ENCODE data around the gene NLRP7. TPM values are rescaled to one million over a fixed set of nuclear protein-coding genes. Genes with fewer than 3 reads are reported as not detected.
A peak's percentile ranks its signal among the peaks of the same experiment; 100 is the strongest.

NLRP7 gene
- total RNA-seq, 6 experiments from 2014 or later, result not detected

- Histone ChIP-seq H3K27me3 (no peaks in the 10 kb centered on the region), H3K27ac (no peak overlapping the region), H3K36me3 (no peaks in the 10 kb centered on the region), H3K9me3 (no peaks in the 10 kb centered on the region), H3K4me3 (no peak overlapping the region), H3K4me1 (no peaks in the 10 kb centered on the region)
- no peak for DNase-seq
- ATAC-seq, result no peak
- 57% methylated on average over 8 of the region's 9 CpGs for WGBS (ENCODE audit: insufficient coverage, low coverage, low lambda C conversion rate, missing lambda C conversion rate)
- no peak for TF ChIP-seq CTCF (IDR thresholded peaks at IDR 0.05)
- TF ChIP-seq POLR2A (IDR thresholded peaks at IDR 0.05), result no peak
- intact Hi-C loops (cut with DNase I), result no loop called here
Measured at GRCh38 chr19:54937926-54938325, 9.4 kb downstream of the NLRP7 start.

- DNase-seq, result no peak
- intact Hi-C loops (cut with DNase I), result no loop called here
- Histone ChIP-seq H3K4me1 (no peaks in the 10 kb centered on the region), H3K9me3 (no peaks in the 10 kb centered on the region), H3K27ac (no peak overlapping the region), H3K27me3 (no peaks in the 10 kb centered on the region), H3K4me3 (no peak overlapping the region), H3K36me3 (no peaks in the 10 kb centered on the region)
- ATAC-seq, result no peak
- WGBS (ENCODE audit: insufficient coverage, low coverage, low lambda C conversion rate, missing lambda C conversion rate), result 80% methylated on average over 2 of the region's 2 CpGs
- TF ChIP-seq POLR2A (IDR thresholded peaks at IDR 0.05) (no peak), CTCF (IDR thresholded peaks at IDR 0.05) (no peak)
Measured at GRCh38 chr19:54928299-54928698, 19.0 kb downstream of the NLRP7 start.

- ATAC-seq (no peak), DNase-seq (no peak)
- Histone ChIP-seq H3K36me3 (no peaks in the 10 kb centered on the region), H3K4me3 (no peak overlapping the region), H3K27ac (no peak overlapping the region), H3K27me3 (no peaks in the 10 kb centered on the region), H3K9me3 (no peaks in the 10 kb centered on the region), H3K4me1 (no peaks in the 10 kb centered on the region)
- WGBS (ENCODE audit: insufficient coverage, low coverage, low lambda C conversion rate, missing lambda C conversion rate), result 45% methylated on average over 8 of the region's 9 CpGs
- TF ChIP-seq POLR2A (IDR thresholded peaks at IDR 0.05) (no peak), CTCF (IDR thresholded peaks at IDR 0.05) (no peak)
- intact Hi-C loops (cut with DNase I), result no loop called here
Measured at GRCh38 chr19:54923276-54923675, 24.1 kb downstream of the NLRP7 start.

GRCh38 chr19:54921082-54921481 is 26.2 kb downstream of the NLRP7 start:
- Histone ChIP-seq H3K4me3 (no peak overlapping the region), H3K27me3 (no peaks in the 10 kb centered on the region), H3K4me1 (no peaks in the 10 kb centered on the region), H3K36me3 (no peaks in the 10 kb centered on the region), H3K27ac (no peak overlapping the region), H3K9me3 (no peaks in the 10 kb centered on the region)
- WGBS (ENCODE audit: insufficient coverage, low coverage, low lambda C conversion rate, missing lambda C conversion rate), result 42% methylated on average over 6 of the region's 7 CpGs
- intact Hi-C loops (cut with DNase I), result no loop called here
- no peak for TF ChIP-seq POLR2A (IDR thresholded peaks at IDR 0.05)
- TF ChIP-seq CTCF (IDR thresholded peaks at IDR 0.05), result no peak
- peak in 1 of 4 donors; percentile 20 for ATAC-seq
- DNase-seq, result no peak
